Measurements from ENCODE around the gene PSMC4. TPM values are rescaled to one million over a fixed set of nuclear protein-coding genes. Genes with fewer than 3 reads are reported as not detected.

PSMC4 gene
- total RNA-seq, 2 donors from 2014 or later, result 86.1 to 129 TPM

DNA sequence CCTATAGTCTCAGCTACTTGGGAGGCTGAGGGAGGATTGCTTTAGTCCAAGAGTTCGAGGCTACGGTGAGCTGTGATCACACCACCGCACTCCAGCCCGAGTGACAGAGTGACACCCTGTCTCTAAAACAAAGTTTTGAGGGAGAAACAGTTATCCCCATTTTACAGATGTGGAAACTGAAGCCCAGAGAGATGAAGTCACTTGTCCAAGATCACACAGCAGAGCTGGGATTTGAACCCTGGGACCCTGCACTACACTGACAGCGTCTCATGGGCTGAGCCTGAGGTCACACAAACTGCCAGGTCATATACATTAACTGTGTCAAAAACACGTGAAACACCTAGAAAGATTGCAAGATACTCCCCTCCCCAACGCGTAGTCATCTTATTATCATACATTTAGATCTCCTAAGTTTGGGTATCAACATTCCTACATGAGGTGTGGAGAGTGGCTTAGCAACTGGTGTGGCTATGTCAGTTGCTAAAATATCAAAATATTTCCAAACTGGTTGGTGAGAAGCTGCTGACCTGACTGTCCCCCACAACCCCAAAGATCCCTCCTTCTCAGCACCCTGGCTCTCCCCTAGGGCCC is 44.7 kb upstream of the PSMC4 start:
- intact Hi-C loops (cut with DNase I), result no loop called here
- WGBS, result 86% methylated on average over 8 of the region's 8 CpGs
- DNase-seq (ENCODE audit: low spot score), result no peak
- Histone ChIP-seq H3K4me3 (no peak overlapping the region), H3K36me3 (no peaks in the 10 kb centered on the region), H3K4me1 (replicated peaks) (no peaks in the 10 kb centered on the region), H3K9me3 (no peaks in the 10 kb centered on the region), H3K27me3 (replicated peaks; ENCODE audit: insufficient read depth) (no peaks in the 10 kb centered on the region), H3K27ac (no peak overlapping the region)
- TF ChIP-seq POLR2AphosphoS5 (IDR thresholded peaks at IDR 0.05) (no peak), POLR2A (IDR thresholded peaks at IDR 0.05) (no peak)
- TF ChIP-seq, protein P1, sequence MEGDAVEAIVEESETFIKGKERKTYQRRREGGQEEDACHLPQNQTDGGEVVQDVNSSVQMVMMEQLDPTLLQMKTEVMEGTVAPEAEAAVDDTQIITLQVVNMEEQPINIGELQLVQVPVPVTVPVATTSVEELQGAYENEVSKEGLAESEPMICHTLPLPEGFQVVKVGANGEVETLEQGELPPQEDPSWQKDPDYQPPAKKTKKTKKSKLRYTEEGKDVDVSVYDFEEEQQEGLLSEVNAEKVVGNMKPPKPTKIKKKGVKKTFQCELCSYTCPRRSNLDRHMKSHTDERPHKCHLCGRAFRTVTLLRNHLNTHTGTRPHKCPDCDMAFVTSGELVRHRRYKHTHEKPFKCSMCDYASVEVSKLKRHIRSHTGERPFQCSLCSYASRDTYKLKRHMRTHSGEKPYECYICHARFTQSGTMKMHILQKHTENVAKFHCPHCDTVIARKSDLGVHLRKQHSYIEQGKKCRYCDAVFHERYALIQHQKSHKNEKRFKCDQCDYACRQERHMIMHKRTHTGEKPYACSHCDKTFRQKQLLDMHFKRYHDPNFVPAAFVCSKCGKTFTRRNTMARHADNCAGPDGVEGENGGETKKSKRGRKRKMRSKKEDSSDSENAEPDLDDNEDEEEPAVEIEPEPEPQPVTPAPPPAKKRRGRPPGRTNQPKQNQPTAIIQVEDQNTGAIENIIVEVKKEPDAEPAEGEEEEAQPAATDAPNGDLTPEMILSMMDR (IDR thresholded peaks at IDR 0.05), result no peak

DNA sequence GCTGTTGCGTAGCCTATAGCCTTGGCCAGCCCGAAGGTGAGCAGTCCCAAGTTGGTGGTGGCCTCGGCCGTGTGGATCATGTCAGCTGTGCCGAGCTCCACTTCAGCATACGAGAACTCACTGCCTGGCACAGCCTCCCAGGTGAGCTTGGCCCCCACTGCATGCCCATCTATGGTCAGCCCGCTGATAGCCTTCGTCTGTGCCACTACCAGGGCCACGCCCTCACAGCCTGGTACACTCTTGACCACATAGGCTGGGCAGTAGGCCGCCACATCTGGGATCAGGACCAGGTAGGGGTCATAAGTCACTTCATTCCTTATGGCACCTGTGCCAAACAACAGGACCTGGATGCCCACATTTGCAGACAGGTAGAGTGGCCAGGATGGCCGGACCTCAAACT is 43.9 kb upstream of the PSMC4 start:
- 91% methylated on average over 11 of the region's 11 CpGs for WGBS

DNA sequence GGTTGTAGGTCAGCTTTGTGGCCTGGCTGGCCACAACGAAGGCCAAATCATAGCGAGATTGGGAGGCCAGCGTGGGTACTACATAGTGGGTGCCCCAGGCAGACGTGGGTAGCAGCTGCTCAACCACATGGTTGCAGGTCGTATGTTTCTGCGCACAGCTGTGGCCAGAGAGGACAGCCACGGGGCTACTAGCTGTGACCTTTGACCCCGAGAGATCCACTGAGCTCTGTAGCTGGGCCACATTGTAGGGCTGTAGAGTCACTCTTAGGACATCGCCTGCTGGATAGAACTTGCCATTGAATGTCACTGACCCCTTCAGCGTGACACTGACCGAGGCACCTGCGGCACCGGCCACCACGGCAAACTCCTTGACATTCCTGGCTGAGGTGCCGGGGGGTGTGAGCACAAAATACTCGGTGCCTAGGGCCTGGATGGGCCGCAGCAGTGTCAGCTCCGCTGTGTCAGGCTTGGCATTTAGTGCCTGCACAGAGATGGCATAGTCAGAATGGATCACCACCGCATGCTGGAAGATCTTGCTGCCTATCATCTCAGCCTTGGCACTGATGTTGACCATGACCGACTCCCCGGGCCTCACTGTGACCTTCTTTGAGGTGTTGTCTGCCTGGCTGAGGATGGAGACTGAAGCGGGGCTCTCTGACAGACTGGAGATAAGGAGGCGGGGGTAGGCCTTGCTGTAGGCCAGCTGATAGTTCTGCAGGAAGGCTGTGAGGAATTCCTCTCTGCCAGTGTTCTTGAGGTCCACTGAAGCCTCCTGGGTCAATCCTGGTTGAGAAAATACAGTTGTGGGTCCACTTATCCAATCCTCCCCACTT is 43.2 kb upstream of the PSMC4 start:
- TF ChIP-seq POLR2A (IDR thresholded peaks at IDR 0.05) (no peak), POLR2AphosphoS5 (IDR thresholded peaks at IDR 0.05) (no peak)
- TF ChIP-seq, protein P1 (IDR thresholded peaks at IDR 0.05), result no peak
- 93% methylated on average over 23 of the region's 23 CpGs for WGBS
- Histone ChIP-seq H3K36me3 (no peaks in the 10 kb centered on the region), H3K27me3 (replicated peaks; ENCODE audit: insufficient read depth) (no peaks in the 10 kb centered on the region), H3K9me3 (no peaks in the 10 kb centered on the region), H3K27ac (no peak overlapping the region), H3K4me3 (no peak overlapping the region), H3K4me1 (replicated peaks) (no peaks in the 10 kb centered on the region)
- intact Hi-C loops (cut with DNase I), result no loop called here
- no peak for DNase-seq (ENCODE audit: low spot score)

More for the DNA sequence above, 43.9 kb upstream of the PSMC4 start:
- no peaks in the 10 kb centered on the region for H3K27me3 ChIP-seq (replicated peaks; ENCODE audit: insufficient read depth)
- H3K9me3 ChIP-seq, result no peaks in the 10 kb centered on the region
- no peak for DNase-seq (ENCODE audit: low spot score)
- no peak overlapping the region for H3K27ac ChIP-seq
- TF ChIP-seq POLR2A (IDR thresholded peaks at IDR 0.05), result no peak
- TF ChIP-seq POLR2AphosphoS5 (IDR thresholded peaks at IDR 0.05), result no peak
- TF ChIP-seq, protein P1 (IDR thresholded peaks at IDR 0.05), result no peak
- H3K4me3 ChIP-seq, result no peak overlapping the region
- no peaks in the 10 kb centered on the region for H3K4me1 ChIP-seq (replicated peaks)
- intact Hi-C loops (cut with DNase I), result no loop called here
- no peaks in the 10 kb centered on the region for H3K36me3 ChIP-seq

DNA sequence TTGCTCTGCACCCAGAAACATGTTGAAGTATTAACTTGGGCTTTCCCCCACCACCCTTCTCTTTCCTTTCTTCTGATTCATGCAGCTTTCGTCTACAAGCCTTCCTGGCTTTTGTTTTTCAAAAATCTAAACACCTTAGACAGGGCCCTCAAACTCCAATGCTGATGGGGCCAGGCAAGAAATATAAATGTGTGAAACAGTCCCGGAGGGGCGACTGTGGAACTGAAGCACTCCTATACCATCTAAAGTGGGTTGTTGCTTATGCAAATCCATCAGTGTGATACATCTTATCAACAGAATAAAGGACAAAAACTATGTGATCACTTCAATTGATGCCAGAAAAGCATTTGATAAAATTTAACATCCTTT is 42.6 kb upstream of the PSMC4 start:
- intact Hi-C loops (cut with DNase I), result no loop called here
- TF ChIP-seq, protein P1 (IDR thresholded peaks at IDR 0.05), result no peak
- TF ChIP-seq POLR2AphosphoS5 (IDR thresholded peaks at IDR 0.05), result no peak
- TF ChIP-seq POLR2A (IDR thresholded peaks at IDR 0.05), result no peak

DNA sequence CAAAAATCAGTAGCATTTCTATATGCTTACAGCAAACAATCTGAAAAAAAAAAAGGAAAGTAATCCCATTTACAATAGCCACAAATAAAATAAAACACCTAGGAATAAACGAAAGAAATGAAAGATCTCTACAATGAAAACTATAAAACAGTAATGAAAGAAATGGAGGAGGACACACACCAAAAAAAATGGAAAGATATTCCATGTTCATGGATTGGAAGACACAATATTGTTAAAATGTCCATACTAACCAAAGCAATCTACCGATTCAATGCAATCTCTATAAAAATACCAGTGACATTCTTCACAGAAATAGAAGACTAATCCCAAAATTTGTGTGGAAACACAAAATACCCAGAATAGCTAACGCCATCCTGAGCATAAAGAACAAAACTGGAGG is 41.2 kb upstream of the PSMC4 start:
- Histone ChIP-seq H3K9me3 (no peaks in the 10 kb centered on the region), H3K4me3 (no peak overlapping the region), H3K27me3 (replicated peaks; ENCODE audit: insufficient read depth) (no peaks in the 10 kb centered on the region), H3K36me3 (no peaks in the 10 kb centered on the region), H3K27ac (no peak overlapping the region), H3K4me1 (replicated peaks) (no peaks in the 10 kb centered on the region)
- TF ChIP-seq POLR2A (IDR thresholded peaks at IDR 0.05) (no peak), POLR2AphosphoS5 (IDR thresholded peaks at IDR 0.05) (no peak)
- TF ChIP-seq, protein P1 (IDR thresholded peaks at IDR 0.05), result no peak
- no peak for DNase-seq (ENCODE audit: low spot score)
- intact Hi-C loops (cut with DNase I), result no loop called here
- 91% methylated on average over 3 of the region's 3 CpGs for WGBS

More for the DNA sequence above, 42.6 kb upstream of the PSMC4 start:
- Histone ChIP-seq H3K27me3 (replicated peaks; ENCODE audit: insufficient read depth) (no peaks in the 10 kb centered on the region), H3K27ac (no peak overlapping the region), H3K36me3 (no peaks in the 10 kb centered on the region), H3K4me1 (replicated peaks) (no peaks in the 10 kb centered on the region), H3K4me3 (no peak overlapping the region), H3K9me3 (no peaks in the 10 kb centered on the region)
- 92% methylated on average over 3 of the region's 3 CpGs for WGBS
- no peak for DNase-seq (ENCODE audit: low spot score)
